Esophagus muscularis mucosa (tissue), 4 donors: ENCODE data around the gene MALL. TPM values are rescaled to one million over a fixed set of nuclear protein-coding genes. Genes with fewer than 3 reads are reported as not detected.

Experiments used
- DNase-seq: peaks from one replicate; pipeline ENCODE4 v3.0.0-alpha.2; 2017; ENCODE audit errors: extremely low spot score
- H3K27ac ChIP-seq, 4 donors: fragments of 200-600 bp; sonication (generic); replicated peaks in 1 of 4; 1 replicate in 3 of 4; 2 replicates in 1 of 4; pipeline ENCODE4 v1.5.1; 2016 to 2019; ENCODE audit warnings: mild to moderate bottlenecking in 1 of 4
- H3K27me3 ChIP-seq, 4 donors: fragments of 200-600 bp; sonication (generic); one replicate each; pipeline versions ENCODE4 v1.5.1 to v1.6.0; 2016 to 2019
- H3K36me3 ChIP-seq, 4 donors: fragments of 200-600 bp; sonication (generic); one replicate each; pipeline ENCODE4 v1.5.1; 2016 to 2019
- H3K4me1 ChIP-seq, 4 donors: fragments of 200-600 bp; sonication (generic); one replicate each; pipeline ENCODE4 v1.5.1; 2016 to 2019
- H3K4me3 ChIP-seq, 4 donors: fragments of 200-600 bp; sonication (generic); 1 replicate in 2 of 4; 2 replicates in 2 of 4; pipeline ENCODE4 v1.5.1; 2016 to 2019; ENCODE audit warnings: mild to moderate bottlenecking in 4 of 4, moderate library complexity in 1 of 4
- H3K9me3 ChIP-seq, 4 donors: fragments of 200-600 bp; sonication (generic); 1 replicate in 3 of 4; 2 replicates in 1 of 4; pipeline ENCODE4 v1.5.1; 2016 to 2019
- CTCF ChIP-seq, 3 experiments: fragments of 200-600 bp in 2 of 3; fragments of 450-650 bp in 1 of 3; sonication (generic) in 2 of 3; IDR thresholded peaks; one replicate each; pipeline ENCODE4 v1.5.1; 2017 to 2019; ENCODE audit warnings: antibody characterized with exemption in 3 of 3, mild to moderate bottlenecking in 2 of 3, moderate library complexity in 1 of 3
- EP300 ChIP-seq: sonication (generic); formaldehyde crosslinking; IDR thresholded peaks from one replicate; pipeline ENCODE4 v1.6.1; 2017; ENCODE audit warnings: antibody characterized with exemption
- POLR2A ChIP-seq: fragments of 450-650 bp; IDR thresholded peaks from one replicate; pipeline ENCODE4 v1.6.1; 2017; ENCODE audit warnings: antibody characterized with exemption, moderate library complexity, mild to moderate bottlenecking, low read depth
- POLR2AphosphoS5 ChIP-seq, 2 donors: sonication (generic); formaldehyde crosslinking; IDR thresholded peaks; one replicate each; pipeline ENCODE4 v1.6.1; 2017; ENCODE audit warnings: antibody characterized with exemption in 2 of 2
- WGBS: methylation state at CpG from one replicate; pipeline ENCODE4 v1.1.5; 2018; 5-methylcytosine and 5-hydroxymethylcytosine counted together
- intact Hi-C: fragments of 100-400 bp; cut with DNase I; formaldehyde crosslinking; loops from one replicate; pipeline ENCODE4 v1.15.1; 2023
- total RNA-seq, 4 donors: library from RNA; depleted of rRNA; stranded (reverse); fragments of >200 nt; gene quantifications; one replicate each; pipeline versions ENCODE4 v1.1.0 to v1.2.1, GENCODE V29; 2016

MALL gene
- total RNA-seq, 4 donors from 2014 or later, result 5.0 to 20.4 (median 18.1) TPM

GRCh38 chr2:110105183-110105582, 10.4 kb downstream of the MALL start:
- peaks cover 22 to 35% (median 28%) of the 10 kb centered on the region in 4 donors for H3K4me1 ChIP-seq
- H3K27me3 ChIP-seq, result peaks cover 0 to 29% (median 0%) of the 10 kb centered on the region in 4 donors
- H3K36me3 ChIP-seq, result no peaks in the 10 kb centered on the region
- no peak overlapping the region for H3K4me3 ChIP-seq
- H3K9me3 ChIP-seq, result no peaks in the 10 kb centered on the region
- WGBS, result 89% methylated on average over 4 of the region's 4 CpGs
- DNase-seq, result peak; percentile 87
- TF ChIP-seq EP300 (no peak), POLR2AphosphoS5 (IDR thresholded peaks at IDR 0.05) (no peak), POLR2A (no peak), CTCF (IDR thresholded peaks at IDR 0.05) (no peak)
- intact Hi-C loops, result no loop called here
- H3K27ac ChIP-seq, result peak overlapping the region in 1 of 4 donors; percentile 31

GRCh38 chr2:110104025-110104771, 11.4 kb downstream of the MALL start:
- Histone ChIP-seq H3K27me3 (peaks cover 0 to 29% (median 0%) of the 10 kb centered on the region in 4 donors), H3K4me3 (no peak overlapping the region), H3K9me3 (no peaks in the 10 kb centered on the region), H3K4me1 (peaks cover 26 to 39% (median 32%) of the 10 kb centered on the region in 4 donors), H3K36me3 (no peaks in the 10 kb centered on the region), H3K27ac (peak overlapping the region in 1 of 4 donors; percentile 22)
- DNase-seq, result peak; percentile 70
- intact Hi-C loops, result no loop called here
- WGBS, result 89% methylated on average over 10 of the region's 10 CpGs
- TF ChIP-seq EP300 (no peak), CTCF (IDR thresholded peaks at IDR 0.05) (no peak), POLR2A (no peak), POLR2AphosphoS5 (IDR thresholded peaks at IDR 0.05) (no peak)

- Histone ChIP-seq H3K36me3 (no peaks in the 10 kb centered on the region), H3K27ac (peak overlapping the region; percentile 66 to 82 (median 72)), H3K27me3 (peaks cover 0 to 29% (median 0%) of the 10 kb centered on the region in 4 donors), H3K9me3 (no peaks in the 10 kb centered on the region), H3K4me1 (peaks cover 26 to 44% (median 38%) of the 10 kb centered on the region in 4 donors), H3K4me3 (no peak overlapping the region)
- intact Hi-C loops, result no loop called here
- peak; percentile 57 for DNase-seq
- WGBS, result 85% methylated on average over 18 of the region's 20 CpGs
- TF ChIP-seq POLR2A (no peak), POLR2AphosphoS5 (IDR thresholded peaks at IDR 0.05) (no peak), EP300 (no peak), CTCF (IDR thresholded peaks at IDR 0.05) (no peak)
Measured at GRCh38 chr2:110103061-110103961, 12.3 kb downstream of the MALL start.

GRCh38 chr2:110101901-110102803, 13.5 kb downstream of the MALL start:
- H3K4me1 ChIP-seq, result peaks cover 26 to 44% (median 38%) of the 10 kb centered on the region in 4 donors
- peak; percentile 86 for DNase-seq

More at GRCh38 chr2:110101901-110102803, 13.5 kb downstream of the MALL start:
- 62% methylated on average over 9 of the region's 9 CpGs for WGBS
- intact Hi-C loops, result no loop called here
- no peak for TF ChIP-seq EP300
- no peak for TF ChIP-seq POLR2AphosphoS5 (IDR thresholded peaks at IDR 0.05)
- no peak for TF ChIP-seq POLR2A
- no peak for TF ChIP-seq CTCF (IDR thresholded peaks at IDR 0.05)
- H3K27ac ChIP-seq, result peak overlapping the region; percentile 66 to 82 (median 72)
- no peaks in the 10 kb centered on the region for H3K36me3 ChIP-seq
- no peaks in the 10 kb centered on the region for H3K9me3 ChIP-seq
- H3K4me3 ChIP-seq, result peak overlapping the region in 3 of 4 donors; percentile 3 to 33 (median 23)
- H3K27me3 ChIP-seq, result peaks cover 0 to 27% (median 0%) of the 10 kb centered on the region in 4 donors
